Measurements from ENCODE around the gene NUP98.
"Not testable (repeated sequence)": the region's sequence is repeated elsewhere in the genome, so short reads cannot be mapped to it uniquely, and the experiment has no call there.

Gene NUP98

DNA sequence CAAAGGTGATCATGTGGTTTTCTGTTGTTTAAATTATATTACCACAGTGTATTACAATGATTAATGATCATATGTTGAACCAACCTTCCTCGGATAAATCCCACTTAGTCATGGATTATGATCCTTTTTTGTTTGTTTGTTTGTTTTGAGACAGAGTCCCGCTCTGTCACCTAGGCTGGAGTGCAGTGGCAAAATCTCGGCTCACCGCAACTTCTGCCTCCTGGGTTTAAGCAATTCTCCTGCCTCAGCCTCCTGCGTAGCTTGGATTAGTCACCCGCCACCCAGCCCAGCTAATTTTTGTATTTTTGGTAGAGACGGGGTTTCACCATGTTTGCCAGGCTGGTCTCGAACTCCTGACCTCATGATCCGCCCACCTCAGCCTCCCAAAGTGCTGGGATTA lies 30.5 kb downstream of the NUP98 start:
- in situ Hi-C loops (cut with HindIII; ENCODE audit: low pct_ligation_motif_present, low pct_unique_long_range_greater_than_20kb, low sequenced_read_pairs); DNase-seq: not testable (repeated sequence)

- in situ Hi-C loops (cut with HindIII; ENCODE audit: low pct_ligation_motif_present, low pct_unique_long_range_greater_than_20kb, low sequenced_read_pairs), result no loop called here
- no peak for DNase-seq
Measured at GRCh38 chr11:3764266-3764665, 33.1 kb downstream of the NUP98 start.

GRCh38 chr11:3755151-3755550 lies 42.2 kb downstream of the NUP98 start:
- DNase-seq, result no peak
- in situ Hi-C loops (cut with HindIII; ENCODE audit: low pct_ligation_motif_present, low pct_unique_long_range_greater_than_20kb, low sequenced_read_pairs), result no loop called here

DNA sequence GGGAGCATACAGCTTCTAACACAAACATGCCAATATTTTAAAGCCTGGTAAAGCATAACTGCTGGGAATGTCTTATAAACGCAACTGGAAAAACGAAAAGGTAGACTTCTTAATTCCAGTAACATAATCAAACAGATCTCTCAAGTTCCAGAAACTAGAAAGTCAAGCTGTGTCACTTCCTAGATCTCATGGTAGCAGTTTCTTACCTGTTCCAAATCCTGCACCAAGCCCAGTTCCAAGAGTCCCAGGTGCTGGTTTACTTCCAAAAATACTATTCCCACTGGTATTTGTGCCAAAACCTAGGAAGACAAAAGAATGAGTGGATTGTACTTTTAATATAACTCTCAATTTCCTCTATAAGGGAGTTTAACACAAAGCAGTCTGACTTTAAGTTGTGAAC lies 44.2 kb downstream of the NUP98 start:
- no peak for DNase-seq
- in situ Hi-C loops (cut with HindIII; ENCODE audit: low pct_ligation_motif_present, low pct_unique_long_range_greater_than_20kb, low sequenced_read_pairs), result no loop called here

DNA sequence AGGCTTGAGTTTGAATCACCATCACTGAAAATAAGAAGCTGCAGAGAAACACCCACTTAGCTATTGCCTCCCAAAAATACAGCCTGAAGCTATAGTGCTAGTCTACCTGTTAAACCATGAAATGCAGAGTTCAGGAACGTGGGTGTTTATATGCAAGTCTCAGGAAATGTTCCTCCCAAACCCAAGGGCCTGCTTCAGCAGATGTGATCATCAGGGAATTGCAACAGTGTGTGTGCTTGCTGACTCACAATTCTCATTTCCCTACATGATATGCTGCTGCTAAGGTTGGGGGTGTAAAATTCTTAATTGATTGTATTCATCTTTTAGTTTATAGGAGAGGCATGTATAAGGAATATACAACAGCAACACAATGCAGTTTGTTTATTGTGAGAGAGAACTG lies 49.6 kb downstream of the NUP98 start:
- in situ Hi-C loops (cut with HindIII; ENCODE audit: low pct_ligation_motif_present, low pct_unique_long_range_greater_than_20kb, low sequenced_read_pairs), result no loop called here
- no peak for DNase-seq

GRCh38 chr11:3745161-3745560 lies 52.2 kb downstream of the NUP98 start:
- in situ Hi-C loops (cut with HindIII; ENCODE audit: low pct_ligation_motif_present, low pct_unique_long_range_greater_than_20kb, low sequenced_read_pairs), result no loop called here
- DNase-seq, result no peak

DNA sequence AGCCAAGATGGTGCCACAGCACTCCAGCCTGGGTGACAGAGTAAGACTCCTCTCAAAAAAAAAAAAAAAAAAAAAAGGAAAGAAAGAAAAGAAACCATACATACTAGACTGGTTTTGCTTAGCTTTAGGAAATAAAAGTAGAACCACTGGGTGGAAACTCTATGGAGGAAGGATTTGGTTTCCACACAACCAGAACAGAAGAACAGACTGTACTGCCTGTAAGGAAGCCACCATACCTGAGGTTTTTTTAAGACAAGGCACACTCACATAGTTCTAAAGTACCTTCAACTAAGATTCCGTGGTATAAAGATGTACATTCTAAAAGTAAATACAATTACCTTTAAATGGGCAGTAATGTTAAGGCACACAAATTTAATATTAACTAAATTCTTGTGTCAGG lies 58.6 kb downstream of the NUP98 start:
- DNase-seq, result no peak
- in situ Hi-C loops (cut with HindIII; ENCODE audit: low pct_ligation_motif_present, low pct_unique_long_range_greater_than_20kb, low sequenced_read_pairs), result no loop called here

GRCh38 chr11:3738241-3738640 lies 59.1 kb downstream of the NUP98 start:
- in situ Hi-C loops (cut with HindIII; ENCODE audit: low pct_ligation_motif_present, low pct_unique_long_range_greater_than_20kb, low sequenced_read_pairs), result no loop called here
- DNase-seq, result no peak

DNA sequence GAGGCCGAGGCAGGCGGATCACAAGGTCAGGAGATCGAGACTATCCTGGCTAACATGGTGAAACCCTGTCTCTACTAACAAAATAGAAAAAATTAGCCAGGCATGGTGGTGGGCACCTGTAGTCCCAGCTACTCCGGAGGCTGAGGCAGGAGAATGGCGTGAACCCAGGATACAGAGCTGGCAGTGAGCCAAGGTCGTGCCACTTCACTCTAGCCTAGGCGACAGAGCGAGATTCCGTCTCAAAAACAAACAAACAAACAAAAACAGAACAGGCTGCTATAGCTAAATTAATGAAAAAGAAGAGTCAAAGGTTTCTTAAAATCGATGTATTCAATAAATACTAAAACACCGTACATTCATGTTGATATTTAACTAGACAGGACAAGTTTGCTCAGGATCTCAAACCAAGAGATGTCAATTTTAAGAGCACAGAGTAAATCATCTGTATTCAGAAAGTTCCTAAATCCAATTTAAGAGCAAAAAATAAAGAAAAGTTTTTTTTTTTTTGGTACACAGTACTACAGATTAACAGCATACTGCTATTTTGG lies 59.9 kb downstream of the NUP98 start:
- in situ Hi-C loops (cut with HindIII; ENCODE audit: low pct_ligation_motif_present, low pct_unique_long_range_greater_than_20kb, low sequenced_read_pairs), result no loop called here
- DNase-seq, result no peak

DNA sequence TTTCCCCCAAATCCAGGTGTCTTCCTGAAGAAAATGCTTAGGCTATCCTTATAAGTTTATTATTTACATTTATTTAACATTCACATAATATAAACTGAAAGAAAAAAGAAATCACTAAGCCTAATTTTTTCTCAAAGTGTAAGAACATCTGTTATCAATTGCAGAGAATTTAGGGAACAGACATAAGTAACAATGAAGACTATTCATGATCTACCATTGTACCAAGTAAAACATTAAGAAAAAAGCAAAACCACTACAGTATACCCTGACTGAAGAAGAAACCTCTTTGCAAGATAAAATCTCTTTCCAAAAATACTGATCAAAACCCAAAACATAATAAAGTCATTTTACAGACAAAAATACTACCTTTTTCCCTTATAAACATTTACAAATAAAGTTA lies 60.5 kb downstream of the NUP98 start:
- in situ Hi-C loops (cut with HindIII; ENCODE audit: low pct_ligation_motif_present, low pct_unique_long_range_greater_than_20kb, low sequenced_read_pairs), result no loop called here
- no peak for DNase-seq

DNA sequence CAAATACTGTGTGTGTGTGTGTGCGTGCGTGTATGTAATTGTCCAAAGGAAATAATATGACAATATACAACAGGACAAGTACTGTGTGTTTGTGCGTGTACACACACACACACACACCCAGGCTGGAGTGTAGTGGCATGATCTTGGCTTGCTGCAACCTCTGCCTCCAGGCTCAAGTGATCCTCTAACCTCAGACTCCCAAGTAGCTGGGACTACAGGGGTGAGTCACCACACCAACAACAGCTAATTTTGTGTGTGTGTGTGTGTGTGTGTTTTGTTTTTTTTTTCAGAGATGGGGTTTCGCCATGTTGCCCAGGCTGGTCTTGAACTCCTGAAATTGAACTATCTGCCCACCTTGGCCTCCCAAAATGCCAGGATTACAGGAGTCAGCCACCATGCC lies 61.5 kb downstream of the NUP98 start:
- no peak for DNase-seq
- in situ Hi-C loops (cut with HindIII; ENCODE audit: low pct_ligation_motif_present, low pct_unique_long_range_greater_than_20kb, low sequenced_read_pairs), result no loop called here

- in situ Hi-C loops (cut with HindIII; ENCODE audit: low pct_ligation_motif_present, low pct_unique_long_range_greater_than_20kb, low sequenced_read_pairs), result no loop called here
- no peak for DNase-seq
Measured at GRCh38 chr11:3732671-3733436, 64.5 kb downstream of the NUP98 start.

- in situ Hi-C loops (cut with HindIII; ENCODE audit: low pct_ligation_motif_present, low pct_unique_long_range_greater_than_20kb, low sequenced_read_pairs), result no loop called here
Measured at GRCh38 chr11:3723014-3723708, 74.2 kb downstream of the NUP98 start.

DNA sequence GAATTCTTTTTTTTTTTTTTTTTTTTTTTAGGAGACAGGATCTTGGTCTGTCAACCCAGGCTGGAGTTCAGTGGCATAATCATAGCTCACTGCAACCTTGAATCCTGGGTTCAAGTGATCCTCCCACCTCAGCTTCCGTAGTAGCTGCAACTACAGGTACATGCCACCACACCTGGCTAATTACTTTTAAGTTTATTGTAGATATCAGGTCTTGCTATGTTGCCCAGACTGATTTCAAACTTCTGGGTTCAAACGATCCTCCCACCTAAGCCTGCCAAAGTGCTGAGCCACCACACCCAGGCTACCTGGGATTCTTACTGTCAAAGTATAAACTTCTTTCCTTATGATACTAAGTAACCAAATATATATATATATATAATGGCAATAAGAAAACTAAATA lies 75.3 kb downstream of the NUP98 start:
- in situ Hi-C loops (cut with HindIII; ENCODE audit: low pct_ligation_motif_present, low pct_unique_long_range_greater_than_20kb, low sequenced_read_pairs), result no loop called here
- DNase-seq, result no peak

More at GRCh38 chr11:3723014-3723708, 74.2 kb downstream of the NUP98 start:
- peak; percentile 59 for DNase-seq

GRCh38 chr11:3720997-3721396 lies 76.4 kb downstream of the NUP98 start:
- DNase-seq, result no peak
- in situ Hi-C loops (cut with HindIII; ENCODE audit: low pct_ligation_motif_present, low pct_unique_long_range_greater_than_20kb, low sequenced_read_pairs), result no loop called here

DNA sequence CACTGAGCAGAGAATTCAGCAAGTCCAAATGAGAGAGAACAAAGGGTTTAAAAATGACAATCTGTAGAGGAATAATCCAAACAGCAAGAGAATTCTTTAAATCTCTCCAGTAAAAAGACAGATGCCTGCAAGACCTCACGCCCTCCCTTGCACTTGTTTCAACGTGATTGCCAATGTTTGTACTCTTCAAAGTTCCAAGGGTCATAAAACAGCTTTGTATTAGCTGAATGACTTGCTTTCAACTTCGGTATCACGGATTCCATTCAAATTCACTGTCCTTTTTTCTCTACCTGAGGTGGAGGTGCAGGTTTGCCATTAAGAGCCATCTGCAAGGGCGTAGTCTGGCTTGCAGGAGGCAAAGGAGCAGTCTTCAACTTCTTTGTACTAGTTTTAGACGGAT lies 85.1 kb downstream of the NUP98 start:
- in situ Hi-C loops (cut with HindIII; ENCODE audit: low pct_ligation_motif_present, low pct_unique_long_range_greater_than_20kb, low sequenced_read_pairs), result no loop called here
- DNase-seq, result no peak

DNA sequence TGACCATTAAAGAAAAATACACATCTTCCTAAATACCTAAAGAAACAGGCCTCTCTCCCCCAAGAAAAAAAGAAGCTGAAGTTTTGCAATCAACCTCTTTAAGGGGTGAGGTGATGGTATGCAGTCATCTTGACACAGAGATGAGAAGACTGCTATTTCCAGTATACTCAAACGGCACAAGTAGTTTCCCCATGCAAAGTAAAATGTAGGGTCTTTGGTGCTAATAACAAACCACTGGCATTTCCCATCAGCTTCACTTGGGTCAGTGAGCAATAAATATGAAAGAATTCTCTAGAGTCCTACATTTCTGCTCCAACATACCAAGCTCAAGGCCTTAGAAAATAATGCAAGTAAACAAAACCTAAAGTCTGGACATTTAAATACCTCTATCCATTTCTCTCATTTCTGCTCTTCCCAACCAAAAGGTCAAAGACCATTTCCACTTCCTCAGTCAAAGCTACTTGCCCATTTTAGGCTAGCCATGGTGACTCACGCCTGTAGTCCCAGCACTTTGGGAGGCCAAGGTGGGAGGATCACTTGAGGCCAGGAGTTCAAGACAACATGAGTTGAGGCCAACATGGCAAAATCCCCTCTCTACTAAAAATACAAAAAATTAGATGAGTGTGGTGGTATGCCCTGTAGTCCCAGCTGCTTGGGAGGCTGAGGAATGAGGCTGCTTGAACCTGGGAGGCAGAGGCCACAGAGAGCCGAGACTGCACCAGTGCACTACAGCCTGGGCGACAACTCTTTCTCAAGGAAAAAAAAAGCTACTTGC lies 86.7 kb downstream of the NUP98 start:
- in situ Hi-C loops (cut with HindIII; ENCODE audit: low pct_ligation_motif_present, low pct_unique_long_range_greater_than_20kb, low sequenced_read_pairs), result no loop called here
- no peak for DNase-seq

DNA sequence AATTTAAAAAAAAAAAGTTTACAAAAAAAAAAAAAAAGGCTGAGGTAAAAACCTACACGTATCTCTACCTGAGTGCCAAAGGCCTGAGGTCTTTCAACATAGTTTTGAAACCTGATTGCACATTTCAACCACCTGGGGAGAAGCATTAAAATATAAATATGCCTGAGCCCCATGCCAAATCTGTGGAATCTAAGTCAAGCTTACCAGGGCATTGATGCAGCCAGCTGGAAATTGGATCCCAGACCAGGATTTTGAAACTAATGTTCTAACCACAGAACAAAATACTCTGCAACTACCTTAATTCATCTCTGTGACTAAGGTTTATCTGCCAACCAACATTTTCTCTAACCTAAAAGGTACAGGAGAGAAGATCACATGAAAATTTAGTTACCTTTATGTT lies 87.4 kb downstream of the NUP98 start:
- DNase-seq, result no peak

DNA sequence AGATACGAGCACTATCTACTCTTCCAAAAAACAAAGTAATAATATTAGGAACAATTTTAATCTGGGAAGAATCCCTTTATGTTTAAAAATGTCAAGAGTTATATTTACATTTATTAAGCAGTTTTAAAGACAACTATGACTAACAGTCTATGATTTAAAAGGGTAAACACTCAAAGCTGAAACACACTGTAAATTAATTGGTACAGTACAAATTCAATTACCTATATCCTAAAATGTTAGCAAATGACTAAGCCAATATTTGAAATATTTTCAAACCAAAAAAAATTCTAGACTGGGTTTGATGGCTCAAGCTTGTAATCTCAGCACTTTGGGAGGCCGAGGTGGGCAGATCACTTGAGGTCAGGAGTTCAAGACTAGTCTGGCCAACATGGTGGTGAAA lies 90.2 kb downstream of the NUP98 start:
- no peak for DNase-seq
- in situ Hi-C loops (cut with HindIII; ENCODE audit: low pct_ligation_motif_present, low pct_unique_long_range_greater_than_20kb, low sequenced_read_pairs), result no loop called here

More for the DNA sequence above, 87.4 kb downstream of the NUP98 start:
- in situ Hi-C loops (cut with HindIII; ENCODE audit: low pct_ligation_motif_present, low pct_unique_long_range_greater_than_20kb, low sequenced_read_pairs), result no loop called here
